NB4 (cell line): ENCODE data around the gene AMBRA1.

Experiments used
- CTCF ChIP-seq: IDR thresholded peaks from one replicate; pipeline ENCODE4 v1.5.1; 2012; ENCODE audit warnings: low read depth, low read length
- POLR2A ChIP-seq: IDR thresholded peaks from 2 replicates; pipeline ENCODE4 v1.6.1; 2011; ENCODE audit warnings: mild to moderate bottlenecking; ENCODE audit not compliant: insufficient read length; ENCODE audit errors: extremely low read depth

GRCh38 chr11:46402957-46403902 is 190.6 kb downstream of the AMBRA1 start:
- TF ChIP-seq CTCF (no peak), POLR2A (no peak)
